GM23338 (cell line): ENCODE data around the gene UBN2. TPM values are rescaled to one million over a fixed set of nuclear protein-coding genes. Genes with fewer than 3 reads are reported as not detected.

Experiments used
- ATAC-seq: fragments of 200-7000 bp; cut with Tn5 transposase; 3 replicates; pipeline ENCODE4 v1.9.1; 2020
- DNase-seq: peaks from one replicate; pipeline ENCODE4 v3.0.0-alpha.2; 2015; ENCODE audit warnings: low spot score
- H2AFZ ChIP-seq: fragments of 200-600 bp; sonication (generic); 2 replicates; pipeline ENCODE4 v1.8.0; 2016; ENCODE audit warnings: antibody characterized with exemption, mild to moderate bottlenecking, moderate library complexity
- H3F3A ChIP-seq: fragments of 200-600 bp; sonication (generic); replicated peaks from 2 replicates; pipeline ENCODE4 v1.8.0; 2017; ENCODE audit warnings: antibody characterized with exemption, mixed run types, low read depth
- H3K27ac ChIP-seq: fragments of 200-600 bp; sonication (generic); 2 replicates; pipeline ENCODE4 v1.6.1; 2016; ENCODE audit warnings: low read depth
- H3K27me3 ChIP-seq: fragments of 200-600 bp; sonication (generic); 2 replicates; pipeline ENCODE4 v1.8.0; 2016; ENCODE audit warnings: mild to moderate bottlenecking, mixed run types, moderate library complexity; ENCODE audit not compliant: insufficient read depth
- H3K36me3 ChIP-seq: fragments of 200-600 bp; sonication (generic); 2 replicates; pipeline ENCODE4 v1.8.0; 2016; ENCODE audit warnings: mild to moderate bottlenecking; ENCODE audit not compliant: insufficient read depth
- H3K4me1 ChIP-seq: fragments of 200-600 bp; sonication (generic); 2 replicates; pipeline ENCODE4 v1.8.0; 2016; ENCODE audit warnings: mild to moderate bottlenecking, moderate library complexity; ENCODE audit not compliant: insufficient read depth
- H3K4me2 ChIP-seq: fragments of 200-600 bp; sonication (generic); 2 replicates; pipeline ENCODE4 v1.7.1; 2017; ENCODE audit warnings: mixed run types
- H3K4me3 ChIP-seq: fragments of 200-600 bp; sonication (generic); 2 replicates; pipeline ENCODE4 v1.6.1; 2016; ENCODE audit warnings: mixed run types
- H3K79me2 ChIP-seq: fragments of 200-600 bp; sonication (generic); replicated peaks from 2 replicates; pipeline ENCODE4 v1.8.0; 2017; ENCODE audit warnings: mild to moderate bottlenecking; ENCODE audit not compliant: insufficient read depth
- H3K9me2 ChIP-seq: fragments of 200-600 bp; sonication (generic); 2 replicates; pipeline ENCODE4 v1.8.0; 2017; ENCODE audit not compliant: insufficient read depth
- H4K20me1 ChIP-seq: fragments of 200-600 bp; sonication (generic); replicated peaks from 2 replicates; pipeline ENCODE4 v1.8.0; 2017; ENCODE audit warnings: mild to moderate bottlenecking; ENCODE audit not compliant: insufficient read depth
- H3K27ac Mint-ChIP-seq: 2 replicates; pipeline ENCODE4 v1.8.0; 2020; ENCODE audit warnings: inconsistent platforms, mild to moderate bottlenecking, moderate library complexity, mixed read lengths
- H3K27me3 Mint-ChIP-seq: 3 replicates; pipeline ENCODE4 v1.8.0; 2022; ENCODE audit warnings: low read depth, mild to moderate bottlenecking, moderate library complexity, mixed read lengths, inconsistent platforms; ENCODE audit not compliant: insufficient read depth, poor library complexity
- H3K36me3 Mint-ChIP-seq: 3 replicates; pipeline ENCODE4 v1.8.0; 2021; ENCODE audit warnings: low read depth, mild to moderate bottlenecking, inconsistent platforms, moderate library complexity, mixed read lengths
- H3K4me1 Mint-ChIP-seq: 3 replicates; pipeline ENCODE4 v1.8.0; 2020; ENCODE audit warnings: mild to moderate bottlenecking, inconsistent platforms, mixed read lengths
- H3K4me3 Mint-ChIP-seq: 3 replicates; pipeline ENCODE4 v1.8.0; 2021; ENCODE audit warnings: moderate library complexity, mild to moderate bottlenecking, inconsistent platforms, mixed read lengths
- H3K9me3 Mint-ChIP-seq: 3 replicates; pipeline ENCODE4 v1.8.0; 2020; ENCODE audit warnings: moderate library complexity, mild to moderate bottlenecking, inconsistent platforms, mixed read lengths
- CREB1 ChIP-seq: fragments of 250-450 bp; sonication (Bioruptor Pico); IDR thresholded peaks from 2 replicates; pipeline ENCODE4 v1.5.0; 2020; ENCODE audit warnings: low read depth, mild to moderate bottlenecking, moderate library complexity
- EZH2 ChIP-seq: fragments of 200-600 bp; sonication (generic); IDR thresholded peaks from one replicate; pipeline ENCODE4 v1.8.0; 2017; ENCODE audit warnings: antibody characterized with exemption, mild to moderate bottlenecking, low read depth; ENCODE audit not compliant: unreplicated experiment
- EZH2phosphoT487 ChIP-seq: fragments of 200-600 bp; sonication (generic); IDR thresholded peaks from one replicate; pipeline ENCODE4 v1.8.1; 2018; ENCODE audit warnings: antibody characterized with exemption; ENCODE audit not compliant: unreplicated experiment
- ZNF114 ChIP-seq: fragments of 250-450 bp; sonication (Bioruptor Pico); IDR thresholded peaks from 2 replicates; pipeline ENCODE4 v1.5.0; 2020; ENCODE audit warnings: mild to moderate bottlenecking, moderate library complexity
- ZNF331 ChIP-seq: fragments of 250-450 bp; sonication (Bioruptor Pico); IDR thresholded peaks from 2 replicates; pipeline ENCODE4 v1.5.0; 2020; ENCODE audit warnings: low read depth, mild to moderate bottlenecking, moderate library complexity
- ZNF462 ChIP-seq: fragments of 250-450 bp; sonication (Bioruptor Pico); IDR thresholded peaks from 2 replicates; pipeline ENCODE4 v1.5.0; 2020; ENCODE audit warnings: mild to moderate bottlenecking, moderate library complexity
- polyA plus RNA-seq: library from polyadenylated mRNA; unstranded; fragments of >200 nt; fragmentation: Nextera tagmentation; extraction: Ambion mirVana; gene quantifications from 2 replicates; pipeline ENCODE4 v1.2.1, GENCODE V29; 2016
- total RNA-seq: library from RNA; depleted of rRNA; stranded (reverse); fragments of >200 nt; shearing (Covaris generic); gene quantifications from 2 replicates; pipeline ENCODE4 v1.2.3, GENCODE V29; 2014

The UBN2 gene
- total and polyA plus RNA-seq, 2 experiments from 2014 or later = 18.5 to 26.6 TPM

- ATAC-seq (no peak), DNase-seq (no peak)
- Histone ChIP-seq H4K20me1 (no peaks in the 10 kb centered on the region), H2AFZ (no peak overlapping the region), H3K4me1 (no peaks in the 10 kb centered on the region), H3K27me3 (no peaks in the 10 kb centered on the region), H3K27ac (no peak overlapping the region), H3K4me3 (no peak overlapping the region), H3F3A (no peaks in the 10 kb centered on the region), H3K9me2 (no peaks in the 10 kb centered on the region), H3K79me2 (no peaks in the 10 kb centered on the region), H3K4me2 (no peak overlapping the region), H3K36me3 (no peaks in the 10 kb centered on the region)
- peaks cover 3% of the 10 kb centered on the region; the same call in 1 of the 3 replicates for H3K36me3 Mint-ChIP-seq
- H3K4me3 Mint-ChIP-seq = no peak overlapping the region
- no peak for TF ChIP-seq ZNF462
- TF ChIP-seq EZH2phosphoT487 = no peak
- TF ChIP-seq ZNF331 (CRISPR knock-in tag) = no peak
- no peak for TF ChIP-seq ZNF114 (CRISPR knock-in tag)
- H3K9me3 Mint-ChIP-seq = no peaks in the 10 kb centered on the region
- no peaks in the 10 kb centered on the region for H3K4me1 Mint-ChIP-seq
- H3K27ac Mint-ChIP-seq = peak overlapping the region; percentile 0; the same call in 1 of the 2 replicates
- H3K27me3 Mint-ChIP-seq = no peaks in the 10 kb centered on the region
These were observed 63.2 kb downstream of the UBN2 start for GRCh38 chr7:139294241-139294640.

DNA sequence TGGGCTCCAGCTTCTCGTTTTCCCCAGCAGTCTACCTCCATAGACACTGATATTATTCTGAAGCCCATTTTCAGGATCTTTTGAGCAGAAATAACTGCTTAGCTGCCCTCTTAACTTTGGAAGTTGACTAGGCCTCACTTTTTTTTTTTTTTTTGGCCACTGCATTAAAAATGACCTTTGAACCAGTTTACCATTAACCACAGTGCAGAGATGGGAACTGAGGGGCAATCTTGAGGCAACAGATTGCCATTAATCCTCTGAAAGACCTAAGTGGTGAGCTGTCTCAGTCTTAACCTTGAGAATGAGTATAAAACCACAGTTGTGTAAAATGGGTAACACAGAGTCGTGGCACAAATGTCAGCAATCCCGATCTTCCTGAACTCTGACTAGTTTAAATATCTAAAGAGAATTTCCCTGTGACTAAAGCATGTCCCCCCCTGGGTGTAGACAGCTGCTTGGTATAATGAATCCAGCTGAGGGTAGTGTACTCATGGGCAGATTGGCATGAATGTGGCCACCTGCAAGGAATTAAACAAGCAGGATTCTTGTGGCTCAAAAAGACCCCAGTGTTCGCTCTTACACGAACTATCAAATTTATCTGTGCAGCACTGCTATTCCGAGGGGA is 64.0 kb downstream of the UBN2 start:
- Histone ChIP-seq H2AFZ (no peak overlapping the region), H3K4me3 (no peak overlapping the region), H3F3A (no peaks in the 10 kb centered on the region), H3K27me3 (no peaks in the 10 kb centered on the region), H4K20me1 (no peaks in the 10 kb centered on the region), H3K79me2 (no peaks in the 10 kb centered on the region), H3K27ac (no peak overlapping the region), H3K4me2 (no peak overlapping the region), H3K4me1 (no peaks in the 10 kb centered on the region), H3K36me3 (no peaks in the 10 kb centered on the region), H3K9me2 (no peaks in the 10 kb centered on the region)
- no peak overlapping the region for H3K4me3 Mint-ChIP-seq
- no peaks in the 10 kb centered on the region for H3K9me3 Mint-ChIP-seq
- no peaks in the 10 kb centered on the region for H3K4me1 Mint-ChIP-seq
- H3K27ac Mint-ChIP-seq = peak overlapping the region; percentile 39; the same call in 1 of the 2 replicates
- no peaks in the 10 kb centered on the region for H3K27me3 Mint-ChIP-seq
- H3K36me3 Mint-ChIP-seq = peaks cover 3% of the 10 kb centered on the region; the same call in 1 of the 3 replicates
- DNase-seq (no peak), ATAC-seq (no peak)
- no peak for TF ChIP-seq ZNF462
- no peak for TF ChIP-seq CREB1 (CRISPR knock-in tag)
- TF ChIP-seq EZH2 = no peak
